Esophagus mucosa (tissue), 1 donor: ENCODE data around the gene NECTIN2. TPM values are rescaled to one million over a fixed set of nuclear protein-coding genes. Genes with fewer than 3 reads are reported as not detected.
"Not testable (repeated sequence)": the region's sequence is repeated elsewhere in the genome, so short reads cannot be mapped to it uniquely, and the experiment has no call there.

ENCODE experiments used
- ATAC-seq: fragments of 200-7000 bp; cut with Tn5 transposase; one replicate; pipeline ENCODE4 v1.9.1; 2020
- total RNA-seq: library from RNA; stranded (reverse); gene quantifications from one replicate; pipeline ENCODE4 v1.2.4, GENCODE V29; 2023
- donor health status: DM: yes; HTN: yes; CAD: no.

NECTIN2 gene
- total RNA-seq, 1 donor from 2014 or later: 64.4 TPM

- no peak for ATAC-seq
These were observed 40.0 kb downstream of the NECTIN2 start for GRCh38 chr19:44886141-44886540.

DNA sequence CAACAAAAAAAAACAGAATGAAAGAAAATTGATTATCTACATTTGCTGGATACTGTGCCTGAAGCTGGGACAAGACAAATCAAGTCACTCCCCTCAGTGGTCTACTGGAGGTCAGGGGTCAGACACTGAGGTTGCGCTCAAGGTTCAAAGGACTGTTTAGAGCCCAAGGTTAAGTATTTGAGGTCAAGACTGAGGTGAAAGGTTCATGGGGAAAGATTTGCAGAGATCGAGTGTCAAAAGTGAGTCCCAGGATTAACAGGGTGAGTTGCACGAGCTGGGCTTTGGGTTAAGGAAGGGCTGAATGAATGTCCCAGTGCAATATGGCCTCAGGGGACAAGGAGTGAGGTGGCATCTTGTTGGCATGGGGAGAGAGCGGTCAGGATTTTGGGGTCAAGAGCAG is 41.6 kb downstream of the NECTIN2 start:
- no peak for ATAC-seq

DNA sequence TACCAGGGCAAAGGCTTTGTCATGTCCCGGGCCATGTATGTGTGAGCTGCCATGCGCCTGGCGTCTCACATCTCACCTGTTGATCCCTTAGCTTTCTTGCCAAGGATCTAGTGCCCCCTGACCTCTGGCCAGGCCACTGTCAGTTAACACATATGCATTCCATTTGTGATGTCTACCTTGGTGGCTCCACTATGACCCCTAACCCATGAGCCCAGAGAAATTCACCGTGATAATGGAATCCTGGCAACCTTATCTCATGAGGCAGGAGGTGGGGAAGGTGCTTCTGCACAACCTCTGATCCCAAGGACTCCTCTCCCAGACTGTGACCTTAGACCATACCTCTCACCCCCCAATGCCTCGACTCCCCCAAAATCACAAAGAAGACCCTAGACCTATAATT is 42.2 kb downstream of the NECTIN2 start:
- ATAC-seq: not testable (repeated sequence)

- ATAC-seq: no peak
These were observed 43.8 kb downstream of the NECTIN2 start for GRCh38 chr19:44889830-44890365.

GRCh38 chr19:44890366-44891015 is 44.4 kb downstream of the NECTIN2 start:
- peak; percentile 91 for ATAC-seq

DNA sequence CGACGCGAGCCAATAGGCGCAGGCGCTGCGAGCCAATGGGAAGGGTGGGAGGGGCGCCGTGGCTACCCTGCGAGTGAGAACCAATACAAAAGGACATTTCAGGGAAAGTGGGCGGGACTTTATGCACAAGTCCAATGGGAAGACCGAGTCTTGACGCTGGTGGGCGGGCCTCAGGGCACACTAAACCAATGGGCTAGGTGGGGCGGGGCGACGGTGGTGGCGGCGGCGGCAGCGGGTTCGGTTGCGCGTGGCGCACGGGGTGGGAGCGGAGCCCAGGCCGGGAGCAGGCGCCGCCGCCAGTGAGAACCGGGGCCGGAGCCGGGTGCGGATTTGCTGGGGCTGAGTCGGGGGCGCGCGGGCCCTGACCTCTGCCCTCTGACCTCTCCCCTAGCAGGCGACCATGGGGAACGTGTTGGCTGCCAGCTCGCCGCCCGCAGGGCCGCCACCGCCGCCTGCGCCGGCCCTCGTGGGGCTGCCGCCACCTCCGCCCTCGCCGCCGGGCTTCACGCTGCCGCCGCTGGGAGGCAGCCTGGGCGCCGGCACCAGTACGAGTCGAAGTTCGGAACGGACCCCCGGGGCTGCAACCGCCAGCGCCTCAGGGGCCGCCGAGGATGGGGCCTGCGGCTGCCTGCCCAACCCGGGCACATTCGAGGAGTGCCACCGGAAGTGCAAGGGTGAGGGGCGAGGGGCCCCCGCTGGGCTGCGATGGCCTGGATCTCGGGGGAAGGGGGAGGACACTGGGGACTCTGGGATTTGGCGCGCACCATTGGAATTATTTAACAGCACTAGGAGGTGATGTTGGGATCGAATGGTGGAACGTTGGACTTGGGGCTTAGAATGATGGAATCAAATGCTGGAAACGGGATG is 45.2 kb downstream of the NECTIN2 start, which contains the start of gene TOMM40:
TOMM40 (plus strand) TSS at position 239 of the 867 bp plus-strand sequence; CDS start at position 401, 162 bp downstream.
- peak; percentile 90 for ATAC-seq

GRCh38 chr19:44892932-44893331 is 46.8 kb downstream of the NECTIN2 start:
- no peak for ATAC-seq

- no peak for ATAC-seq
These were observed 47.4 kb downstream of the NECTIN2 start for GRCh38 chr19:44893332-44894051.

GRCh38 chr19:44894052-44894400 is 47.9 kb downstream of the NECTIN2 start:
- ATAC-seq: no peak

DNA sequence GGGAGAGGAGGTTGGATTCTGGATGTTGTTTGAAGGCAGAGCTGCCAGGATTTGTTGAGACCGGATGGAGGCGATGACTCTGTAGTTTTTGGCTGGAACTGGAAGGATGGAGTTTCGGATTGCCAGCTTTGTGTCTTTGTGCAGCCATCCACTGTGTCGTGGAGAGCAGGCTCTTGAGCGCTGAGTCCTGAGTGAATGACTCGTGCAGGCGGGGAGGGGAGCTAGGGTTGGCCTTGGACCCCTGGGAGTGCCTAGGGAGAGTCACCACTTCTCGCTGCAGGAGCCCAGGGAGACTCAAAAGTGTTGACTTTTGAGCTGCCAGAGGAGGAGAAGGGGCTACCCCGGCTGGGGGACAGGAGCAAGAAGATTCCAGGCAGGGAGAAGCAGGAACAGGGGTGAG is 48.8 kb downstream of the NECTIN2 start:
- ATAC-seq: no peak

GRCh38 chr19:44897835-44898234 is 51.7 kb downstream of the NECTIN2 start:
- ATAC-seq: no peak

GRCh38 chr19:44900328-44901244 is 54.5 kb downstream of the NECTIN2 start:
- no peak for ATAC-seq

DNA sequence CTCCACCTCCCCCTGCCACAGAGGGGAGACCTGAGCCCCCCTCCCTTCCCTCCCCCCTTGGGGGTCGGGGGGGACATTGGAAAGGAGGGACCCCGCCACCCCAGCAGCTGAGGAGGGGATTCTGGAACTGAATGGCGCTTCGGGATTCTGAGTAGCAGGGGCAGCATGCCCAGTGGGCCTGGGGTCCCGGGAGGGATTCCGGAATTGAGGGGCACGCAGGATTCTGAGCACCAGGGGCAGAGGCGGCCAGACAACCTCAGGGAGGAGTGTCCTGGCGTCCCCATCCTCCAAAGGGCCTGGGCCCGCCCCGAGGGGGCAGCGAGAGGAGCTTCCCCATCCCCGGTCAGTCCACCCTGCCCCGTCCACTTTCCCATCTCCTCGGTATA is 57.1 kb downstream of the NECTIN2 start:
- ATAC-seq: no peak

DNA sequence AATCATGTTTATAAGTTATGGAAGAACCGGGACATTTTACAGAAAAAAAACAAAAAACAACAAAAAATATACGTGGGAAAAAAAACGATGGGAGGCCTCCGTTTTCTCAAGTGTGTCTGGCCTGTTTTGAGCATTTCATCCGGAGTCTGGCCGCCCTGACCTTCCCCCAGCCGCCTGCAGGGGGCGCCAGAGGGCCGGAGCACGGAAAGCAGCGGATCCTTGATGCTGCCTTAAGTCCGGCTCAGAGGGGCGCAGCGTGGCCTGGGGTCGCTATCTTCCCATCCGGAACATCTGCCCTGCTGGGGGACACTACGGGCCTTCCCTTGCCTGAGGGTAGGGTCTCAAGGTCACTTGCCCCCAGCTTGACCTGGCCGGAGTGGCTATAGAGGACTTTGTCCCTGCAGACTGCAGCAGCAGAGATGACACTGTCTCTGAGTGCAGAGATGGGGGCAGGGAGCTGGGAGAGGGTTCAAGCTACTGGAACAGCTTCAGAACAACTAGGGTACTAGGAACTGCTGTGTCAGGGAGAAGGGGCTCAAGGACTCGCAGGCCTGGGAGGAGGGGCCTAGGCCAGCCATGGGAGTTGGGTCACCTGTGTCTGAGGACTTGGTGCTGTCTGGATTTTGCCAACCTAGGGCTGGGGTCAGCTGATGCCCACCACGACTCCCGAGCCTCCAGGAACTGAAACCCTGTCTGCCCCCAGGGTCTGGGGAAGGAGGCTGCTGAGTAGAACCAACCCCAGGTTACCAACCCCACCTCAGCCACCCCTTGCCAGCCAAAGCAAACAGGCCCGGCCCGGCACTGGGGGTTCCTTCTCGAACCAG is 57.7 kb downstream of the NECTIN2 start:
- ATAC-seq: peak; percentile 61

DNA sequence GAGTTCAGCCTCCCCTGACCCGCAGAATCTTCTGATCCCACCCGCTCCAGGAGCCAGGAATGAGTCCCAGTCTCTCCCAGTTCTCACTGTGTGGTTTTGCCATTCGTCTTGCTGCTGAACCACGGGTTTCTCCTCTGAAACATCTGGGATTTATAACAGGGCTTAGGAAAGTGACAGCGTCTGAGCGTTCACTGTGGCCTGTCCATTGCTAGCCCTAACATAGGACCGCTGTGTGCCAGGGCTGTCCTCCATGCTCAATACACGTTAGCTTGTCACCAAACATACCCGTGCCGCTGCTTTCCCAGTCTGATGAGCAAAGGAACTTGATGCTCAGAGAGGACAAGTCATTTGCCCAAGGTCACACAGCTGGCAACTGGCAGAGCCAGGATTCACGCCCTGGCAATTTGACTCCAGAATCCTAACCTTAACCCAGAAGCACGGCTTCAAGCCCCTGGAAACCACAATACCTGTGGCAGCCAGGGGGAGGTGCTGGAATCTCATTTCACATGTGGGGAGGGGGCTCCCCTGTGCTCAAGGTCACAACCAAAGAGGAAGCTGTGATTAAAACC is 58.4 kb downstream of the NECTIN2 start:
- ATAC-seq: no peak

DNA sequence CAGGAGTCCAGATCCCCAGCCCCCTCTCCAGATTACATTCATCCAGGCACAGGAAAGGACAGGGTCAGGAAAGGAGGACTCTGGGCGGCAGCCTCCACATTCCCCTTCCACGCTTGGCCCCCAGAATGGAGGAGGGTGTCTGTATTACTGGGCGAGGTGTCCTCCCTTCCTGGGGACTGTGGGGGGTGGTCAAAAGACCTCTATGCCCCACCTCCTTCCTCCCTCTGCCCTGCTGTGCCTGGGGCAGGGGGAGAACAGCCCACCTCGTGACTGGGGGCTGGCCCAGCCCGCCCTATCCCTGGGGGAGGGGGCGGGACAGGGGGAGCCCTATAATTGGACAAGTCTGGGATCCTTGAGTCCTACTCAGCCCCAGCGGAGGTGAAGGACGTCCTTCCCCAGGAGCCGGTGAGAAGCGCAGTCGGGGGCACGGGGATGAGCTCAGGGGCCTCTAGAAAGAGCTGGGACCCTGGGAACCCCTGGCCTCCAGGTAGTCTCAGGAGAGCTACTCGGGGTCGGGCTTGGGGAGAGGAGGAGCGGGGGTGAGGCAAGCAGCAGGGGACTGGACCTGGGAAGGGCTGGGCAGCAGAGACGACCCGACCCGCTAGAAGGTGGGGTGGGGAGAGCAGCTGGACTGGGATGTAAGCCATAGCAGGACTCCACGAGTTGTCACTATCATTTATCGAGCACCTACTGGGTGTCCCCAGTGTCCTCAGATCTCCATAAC is 59.5 kb downstream of the NECTIN2 start, which contains the start of gene APOE:
APOE (plus strand) TSS at position 360 of the 724 bp plus-strand sequence. CDS start 829 bp downstream, outside the sequence.
- ATAC-seq: peak; percentile 11

DNA sequence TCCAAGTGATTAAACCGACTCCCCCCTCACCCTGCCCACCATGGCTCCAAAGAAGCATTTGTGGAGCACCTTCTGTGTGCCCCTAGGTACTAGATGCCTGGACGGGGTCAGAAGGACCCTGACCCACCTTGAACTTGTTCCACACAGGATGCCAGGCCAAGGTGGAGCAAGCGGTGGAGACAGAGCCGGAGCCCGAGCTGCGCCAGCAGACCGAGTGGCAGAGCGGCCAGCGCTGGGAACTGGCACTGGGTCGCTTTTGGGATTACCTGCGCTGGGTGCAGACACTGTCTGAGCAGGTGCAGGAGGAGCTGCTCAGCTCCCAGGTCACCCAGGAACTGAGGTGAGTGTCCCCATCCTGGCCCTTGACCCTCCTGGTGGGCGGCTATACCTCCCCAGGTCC is 61.5 kb downstream of the NECTIN2 start:
- ATAC-seq: no peak

DNA sequence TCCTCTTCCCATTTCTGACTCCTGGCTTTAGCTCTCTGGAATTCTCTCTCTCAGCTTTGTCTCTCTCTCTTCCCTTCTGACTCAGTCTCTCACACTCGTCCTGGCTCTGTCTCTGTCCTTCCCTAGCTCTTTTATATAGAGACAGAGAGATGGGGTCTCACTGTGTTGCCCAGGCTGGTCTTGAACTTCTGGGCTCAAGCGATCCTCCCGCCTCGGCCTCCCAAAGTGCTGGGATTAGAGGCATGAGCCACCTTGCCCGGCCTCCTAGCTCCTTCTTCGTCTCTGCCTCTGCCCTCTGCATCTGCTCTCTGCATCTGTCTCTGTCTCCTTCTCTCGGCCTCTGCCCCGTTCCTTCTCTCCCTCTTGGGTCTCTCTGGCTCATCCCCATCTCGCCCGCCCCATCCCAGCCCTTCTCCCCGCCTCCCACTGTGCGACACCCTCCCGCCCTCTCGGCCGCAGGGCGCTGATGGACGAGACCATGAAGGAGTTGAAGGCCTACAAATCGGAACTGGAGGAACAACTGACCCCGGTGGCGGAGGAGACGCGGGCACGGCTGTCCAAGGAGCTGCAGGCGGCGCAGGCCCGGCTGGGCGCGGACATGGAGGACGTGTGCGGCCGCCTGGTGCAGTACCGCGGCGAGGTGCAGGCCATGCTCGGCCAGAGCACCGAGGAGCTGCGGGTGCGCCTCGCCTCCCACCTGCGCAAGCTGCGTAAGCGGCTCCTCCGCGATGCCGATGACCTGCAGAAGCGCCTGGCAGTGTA is 62.2 kb downstream of the NECTIN2 start:
- no peak for ATAC-seq

DNA sequence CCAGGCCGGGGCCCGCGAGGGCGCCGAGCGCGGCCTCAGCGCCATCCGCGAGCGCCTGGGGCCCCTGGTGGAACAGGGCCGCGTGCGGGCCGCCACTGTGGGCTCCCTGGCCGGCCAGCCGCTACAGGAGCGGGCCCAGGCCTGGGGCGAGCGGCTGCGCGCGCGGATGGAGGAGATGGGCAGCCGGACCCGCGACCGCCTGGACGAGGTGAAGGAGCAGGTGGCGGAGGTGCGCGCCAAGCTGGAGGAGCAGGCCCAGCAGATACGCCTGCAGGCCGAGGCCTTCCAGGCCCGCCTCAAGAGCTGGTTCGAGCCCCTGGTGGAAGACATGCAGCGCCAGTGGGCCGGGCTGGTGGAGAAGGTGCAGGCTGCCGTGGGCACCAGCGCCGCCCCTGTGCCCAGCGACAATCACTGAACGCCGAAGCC is 62.8 kb downstream of the NECTIN2 start:
- no peak for ATAC-seq
